ENCODE data around the gene ENTREP3.
A peak's percentile ranks its signal among the peaks of the same experiment; 100 is the strongest.

ENTREP3 gene

GRCh38 chr1:155277902-155278688 lies 22.8 kb upstream of the ENTREP3 start:
- DNase-seq (ENCODE audit: low spot score): peak; percentile 71

GRCh38 chr1:155277070-155277901 lies 22.0 kb upstream of the ENTREP3 start, which contains the start of gene HCN3:
TSS of gene HCN3 (plus strand) at chr1:155277463. CDS start at chr1:155277591, 128 bp downstream.
- DNase-seq (ENCODE audit: low spot score): peak; percentile 94

GRCh38 chr1:155273343-155274245 lies 18.3 kb upstream of the ENTREP3 start, which contains the start of gene CLK2:
TSS of gene CLK2 (minus strand) at chr1:155273504. CDS start at chr1:155270977, 2,527 bp downstream.
- peak; percentile 93 for DNase-seq (ENCODE audit: low spot score)

GRCh38 chr1:155272466-155273342 lies 17.4 kb upstream of the ENTREP3 start:
- peak; percentile 32 for DNase-seq (ENCODE audit: low spot score)

- no peak for DNase-seq (ENCODE audit: low spot score)
Observed at GRCh38 chr1:155269381-155269780, 14.1 kb upstream of the ENTREP3 start.

DNA sequence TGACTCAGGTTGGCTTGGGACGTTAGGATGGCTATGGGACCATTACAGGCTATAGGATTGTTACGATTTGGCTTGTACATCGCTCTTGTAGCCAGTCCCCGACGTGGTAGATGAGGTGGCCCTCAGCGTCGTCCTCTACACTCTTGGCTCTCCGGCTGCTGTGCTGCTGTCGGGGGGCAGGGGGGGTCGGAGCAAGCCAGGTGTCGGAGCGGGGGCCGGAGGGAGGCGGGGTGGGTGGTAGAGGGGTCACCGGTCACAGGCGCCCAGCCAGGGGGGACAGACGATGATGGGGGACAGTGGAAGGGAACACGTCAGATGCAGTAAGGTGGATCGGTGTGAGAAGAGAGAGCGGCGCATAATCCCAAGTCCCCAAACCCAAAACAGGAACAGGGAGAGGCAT lies 13.3 kb upstream of the ENTREP3 start:
- DNase-seq (ENCODE audit: low spot score): no peak

GRCh38 chr1:155267373-155267772 lies 12.1 kb upstream of the ENTREP3 start:
- DNase-seq (ENCODE audit: low spot score): no peak

- DNase-seq (ENCODE audit: low spot score): no peak
Observed at GRCh38 chr1:155266553-155266952, 11.3 kb upstream of the ENTREP3 start.

DNA sequence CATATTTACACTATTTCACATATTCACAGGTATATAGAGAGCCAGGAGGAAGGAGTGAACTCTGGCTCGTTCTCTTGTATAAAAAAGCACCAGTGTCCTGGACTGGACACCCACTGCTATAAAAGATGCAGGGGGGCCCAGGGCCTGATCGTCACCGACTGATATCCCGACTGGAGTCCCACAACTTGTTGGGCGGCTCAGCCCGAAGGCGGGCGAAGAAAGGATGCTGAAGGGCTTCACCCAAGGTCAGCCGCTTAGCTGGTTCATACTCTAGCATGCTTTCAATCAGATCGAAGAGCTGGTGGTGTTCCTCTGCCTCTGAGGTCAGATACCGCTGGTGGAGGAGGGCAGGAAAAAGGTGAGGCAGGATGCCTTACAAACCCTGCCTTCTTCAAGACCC lies 7.8 kb upstream of the ENTREP3 start:
- DNase-seq (ENCODE audit: low spot score): no peak

DNA sequence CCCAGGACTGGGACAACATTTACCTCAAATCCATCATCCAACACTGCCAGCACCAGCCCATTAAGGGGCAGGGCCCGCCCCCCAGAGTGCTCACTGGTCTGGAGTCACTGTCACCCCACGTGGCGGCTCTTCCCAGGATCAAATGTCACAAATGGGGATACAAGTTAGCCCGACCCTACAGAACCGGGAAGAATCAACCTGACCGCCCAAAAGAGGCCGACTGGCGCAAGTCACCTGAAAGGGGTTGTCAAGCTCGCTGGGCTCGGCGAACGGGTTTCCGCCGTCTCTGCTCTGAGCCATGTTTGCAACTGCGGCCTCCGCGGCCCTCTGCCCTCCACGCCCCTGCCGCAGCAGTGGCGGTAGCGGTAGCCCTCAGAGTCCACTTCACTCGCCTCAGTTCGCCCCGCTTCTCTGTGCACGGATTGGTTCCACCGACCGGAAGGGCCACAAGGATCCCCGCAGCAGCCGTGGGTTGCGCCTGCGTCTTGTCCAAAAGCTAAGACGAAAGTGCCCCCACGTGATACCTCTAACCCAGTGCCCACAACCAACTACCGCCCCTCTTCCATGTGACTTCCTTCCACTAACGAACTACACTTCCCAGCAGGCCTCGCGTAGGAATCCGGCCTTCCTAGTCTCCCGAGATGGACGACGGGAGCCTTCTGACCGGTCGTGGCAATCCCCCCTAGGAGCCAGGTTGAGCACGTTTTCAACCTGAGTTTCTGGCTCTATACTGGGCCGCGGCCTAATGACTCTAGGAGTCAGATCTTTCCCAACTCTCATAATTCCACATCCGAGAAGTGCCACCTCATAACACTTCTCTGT lies 6.8 kb upstream of the ENTREP3 start, which contains the start of gene SCAMP3:
Gene SCAMP3 (minus strand): TSS at position 509 of the 822 bp plus-strand sequence. CDS start 209 bp downstream, at position 300.
- DNase-seq (ENCODE audit: low spot score): peak; percentile 97

- DNase-seq (ENCODE audit: low spot score): no peak
Observed at GRCh38 chr1:155261493-155261851, 6.2 kb upstream of the ENTREP3 start.

- DNase-seq (ENCODE audit: low spot score): no peak
Observed at GRCh38 chr1:155260276-155260675, 5.0 kb upstream of the ENTREP3 start.

GRCh38 chr1:155256058-155256852 lies 972 bp upstream of the ENTREP3 start:
- no peak for DNase-seq (ENCODE audit: low spot score)

DNA sequence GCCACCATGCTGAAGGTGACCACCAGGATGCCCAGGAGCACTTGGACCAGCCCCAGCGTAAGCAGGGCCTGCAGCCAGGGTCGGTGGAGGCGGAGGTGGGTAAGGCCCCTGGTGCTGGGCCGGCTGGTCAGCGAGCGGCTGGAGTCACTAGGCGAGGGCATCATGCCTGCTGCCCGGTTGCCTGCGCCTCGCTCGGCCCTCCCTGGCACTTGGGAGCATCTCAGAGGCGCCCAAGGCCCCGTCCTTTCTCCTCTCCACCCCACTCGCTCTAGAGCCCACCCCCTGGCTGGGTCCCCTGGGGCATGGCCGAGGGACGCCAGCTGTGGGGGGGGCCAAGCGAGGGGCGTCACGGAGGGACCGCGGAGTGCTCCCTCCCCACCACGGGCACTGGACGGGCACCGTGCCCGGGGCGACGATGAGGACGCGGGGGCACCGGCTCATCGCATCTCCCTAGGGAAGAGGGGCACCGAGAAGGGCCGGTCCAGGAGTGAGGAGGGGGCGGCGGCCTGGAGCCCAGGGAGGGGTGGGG lies 505 bp downstream of the ENTREP3 start:
- no peak for DNase-seq (ENCODE audit: low spot score)

GRCh38 chr1:155254228-155254713 lies 1.0 kb downstream of the ENTREP3 start:
- no peak for DNase-seq (ENCODE audit: low spot score)

DNA sequence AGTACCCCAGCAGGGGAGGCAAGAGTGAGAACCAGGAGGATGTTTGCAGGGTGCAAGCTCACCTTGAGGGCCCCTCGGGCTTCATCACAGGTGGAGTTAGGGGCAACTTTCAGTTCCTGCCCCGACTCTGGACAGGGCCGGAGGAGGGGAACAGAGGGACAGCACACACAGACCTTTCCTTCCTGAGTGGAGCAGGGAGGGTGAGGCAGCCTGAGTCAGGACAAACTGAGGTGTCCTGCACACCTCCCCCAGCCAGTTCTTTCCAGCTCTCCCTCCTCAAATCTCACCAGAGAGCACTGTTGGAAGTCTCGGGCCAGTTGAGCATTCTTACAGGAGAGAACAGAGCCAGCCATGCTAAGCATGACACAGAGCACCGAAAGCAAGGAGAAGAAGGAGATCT lies 1.5 kb downstream of the ENTREP3 start:
- no peak for DNase-seq (ENCODE audit: low spot score)

DNA sequence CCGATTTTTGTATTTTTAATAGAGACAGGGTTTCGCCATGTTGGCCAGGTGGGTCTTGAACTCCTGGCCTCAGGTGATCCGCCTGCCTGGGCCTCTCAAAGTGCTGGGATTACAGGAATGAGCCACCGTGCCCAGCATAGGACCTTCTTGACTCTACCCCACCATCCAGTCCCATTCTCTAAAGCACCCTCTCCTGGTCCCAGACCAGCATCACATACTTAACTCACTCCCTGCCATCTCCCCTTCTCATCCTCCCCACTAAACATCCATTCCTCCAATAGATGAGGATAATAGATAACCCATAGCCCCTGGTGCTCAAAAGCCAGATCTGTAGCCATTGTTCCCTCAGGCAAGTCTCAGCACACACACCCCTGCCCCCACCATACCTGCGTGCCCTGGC lies 2.1 kb downstream of the ENTREP3 start:
- DNase-seq (ENCODE audit: low spot score): no peak

GRCh38 chr1:155251566-155251965 lies 3.7 kb downstream of the ENTREP3 start:
- DNase-seq (ENCODE audit: low spot score): no peak

All from SW480 (cell line).